Activated naive CD4-positive, alpha-beta T cell treated with anti-CD3 and anti-CD28 coated beads, Interleukin-2, amount 50 U/mL, for 72 hours (primary cell): Measurements from ENCODE around the gene MVP. TPM values are rescaled to one million over a fixed set of nuclear protein-coding genes. Genes with fewer than 3 reads are reported as not detected.

ENCODE experiments used
- ATAC-seq, 2 donors: fragments of 150-1000 bp; cut with Tn5 transposase; 2 replicates each; pipeline ENCODE4 v1.10.0; 2021; ENCODE audit warnings: mild to moderate bottlenecking in 2 of 2, moderate library complexity in 2 of 2
- DNase-seq, 2 donors: peaks; one replicate each; pipeline ENCODE4 v3.0.0; 2021 to 2022; ENCODE audit warnings: low spot score in 2 of 2
- H3K27ac Mint-ChIP-seq, 2 donors: one replicate each; pipeline ENCODE4 v1.8.0; 2022; ENCODE audit warnings: mild to moderate bottlenecking in 2 of 2, mixed read lengths in 2 of 2
- H3K36me3 Mint-ChIP-seq, 2 donors: one replicate each; pipeline ENCODE4 v1.8.0; 2022; ENCODE audit warnings: mixed read lengths in 2 of 2
- H3K9me3 Mint-ChIP-seq, 2 donors: one replicate each; pipeline ENCODE4 v1.8.0; 2022; ENCODE audit warnings: mixed read lengths in 2 of 2
- total RNA-seq, 2 donors: library from RNA; stranded (reverse); gene quantifications; one replicate each; pipeline ENCODE4 v1.2.3, GENCODE V29; 2022

MVP gene
- total RNA-seq, 2 donors from 2014 or later = 77.6 to 168 TPM

GRCh38 chr16:29843931-29844330, 23.7 kb downstream of the MVP start:
- DNase-seq = no peak
- peaks cover 4 to 12% of the 10 kb centered on the region in 2 donors for H3K36me3 Mint-ChIP-seq
- no peak for ATAC-seq
- H3K27ac Mint-ChIP-seq = peak overlapping the region; percentile 37 to 84
- H3K9me3 Mint-ChIP-seq = no peaks in the 10 kb centered on the region

GRCh38 chr16:29844575-29845331, 24.5 kb downstream of the MVP start:
- H3K9me3 Mint-ChIP-seq = no peaks in the 10 kb centered on the region

GRCh38 chr16:29845656-29846055, 25.4 kb downstream of the MVP start:
- no peak for DNase-seq
- no peaks in the 10 kb centered on the region for H3K9me3 Mint-ChIP-seq
- H3K36me3 Mint-ChIP-seq = peaks cover 4 to 12% of the 10 kb centered on the region in 2 donors
- H3K27ac Mint-ChIP-seq = peak overlapping the region in 1 of 2 donors; percentile 13
- ATAC-seq = no peak

More at GRCh38 chr16:29844575-29845331, 24.5 kb downstream of the MVP start:
- DNase-seq (no peak), ATAC-seq (no peak)
- peak overlapping the region in 1 of 2 donors; percentile 37 for H3K27ac Mint-ChIP-seq
- H3K36me3 Mint-ChIP-seq = peaks cover 4 to 12% of the 10 kb centered on the region in 2 donors

- Mint-ChIP-seq H3K9me3 (no peaks in the 10 kb centered on the region), H3K36me3 (peaks cover 4 to 12% of the 10 kb centered on the region in 2 donors), H3K27ac (peak overlapping the region; percentile 22 to 82)
- DNase-seq (peak; percentile 80 to 86), ATAC-seq (peak; percentile 91 to 95)
Observed at GRCh38 chr16:29848420-29849297, 28.4 kb downstream of the MVP start.

GRCh38 chr16:29849505-29849904, 29.2 kb downstream of the MVP start:
- Mint-ChIP-seq H3K27ac (peak overlapping the region in 1 of 2 donors; percentile 22), H3K9me3 (no peaks in the 10 kb centered on the region), H3K36me3 (peaks cover 4 to 12% of the 10 kb centered on the region in 2 donors)
- no peak for ATAC-seq
- no peak for DNase-seq

- Mint-ChIP-seq H3K36me3 (peaks cover 0 to 6% of the 10 kb centered on the region in 2 donors), H3K27ac (no peak overlapping the region), H3K9me3 (no peaks in the 10 kb centered on the region)
- DNase-seq = no peak
- ATAC-seq = no peak
Observed at GRCh38 chr16:29850998-29851397, 30.7 kb downstream of the MVP start.

- DNase-seq (no peak), ATAC-seq (no peak)
- Mint-ChIP-seq H3K9me3 (no peaks in the 10 kb centered on the region), H3K27ac (no peak overlapping the region), H3K36me3 (no peaks in the 10 kb centered on the region)
Observed at GRCh38 chr16:29852654-29853053, 32.4 kb downstream of the MVP start.

- Mint-ChIP-seq H3K36me3 (peaks cover 0 to 6% of the 10 kb centered on the region in 2 donors), H3K27ac (peak overlapping the region; percentile 25 to 52), H3K9me3 (no peaks in the 10 kb centered on the region)
- no peak for DNase-seq
- ATAC-seq = peak; percentile 47 to 56
Observed at GRCh38 chr16:29854520-29855100, 34.3 kb downstream of the MVP start.

GRCh38 chr16:29857133-29857760, 37.0 kb downstream of the MVP start:
- no peak for ATAC-seq
- no peaks in the 10 kb centered on the region for H3K9me3 Mint-ChIP-seq

GRCh38 chr16:29858149-29858849, 38.0 kb downstream of the MVP start:
- Mint-ChIP-seq H3K9me3 (no peaks in the 10 kb centered on the region), H3K36me3 (peaks cover 6 to 12% of the 10 kb centered on the region in 2 donors), H3K27ac (peak overlapping the region in 1 of 2 donors; percentile 31)
- DNase-seq (no peak), ATAC-seq (no peak)

More at GRCh38 chr16:29857133-29857760, 37.0 kb downstream of the MVP start:
- no peak overlapping the region for H3K27ac Mint-ChIP-seq
- no peak for DNase-seq
- H3K36me3 Mint-ChIP-seq = peaks cover 2 to 7% of the 10 kb centered on the region in 2 donors

- no peak for ATAC-seq
- no peak for DNase-seq
- Mint-ChIP-seq H3K27ac (no peak overlapping the region), H3K36me3 (peaks cover 6 to 12% of the 10 kb centered on the region in 2 donors), H3K9me3 (no peaks in the 10 kb centered on the region)
Observed at GRCh38 chr16:29858974-29859373, 38.7 kb downstream of the MVP start.

GRCh38 chr16:29860218-29860617, 40.0 kb downstream of the MVP start:
- Mint-ChIP-seq H3K27ac (peak overlapping the region; percentile 52 to 92), H3K9me3 (no peaks in the 10 kb centered on the region), H3K36me3 (peaks cover 6 to 12% of the 10 kb centered on the region in 2 donors)
- ATAC-seq (no peak), DNase-seq (no peak)

- Mint-ChIP-seq H3K36me3 (peaks cover 6 to 12% of the 10 kb centered on the region in 2 donors), H3K9me3 (no peaks in the 10 kb centered on the region), H3K27ac (peak overlapping the region; percentile 96 to 97)
- ATAC-seq (peak in 1 of 2 donors; percentile 9), DNase-seq (peak in 1 of 2 donors; percentile 21)
Observed at GRCh38 chr16:29862383-29862883, 42.2 kb downstream of the MVP start.

GRCh38 chr16:29862884-29863668, 42.8 kb downstream of the MVP start, which contains the start of gene CDIPT:
TSS of gene CDIPT (minus strand) at chr16:29863226. CDS start at chr16:29862857, 369 bp downstream.
- H3K9me3 Mint-ChIP-seq = no peaks in the 10 kb centered on the region

GRCh38 chr16:29863669-29863984, 43.4 kb downstream of the MVP start:
- H3K9me3 Mint-ChIP-seq = no peaks in the 10 kb centered on the region
- H3K27ac Mint-ChIP-seq = peak overlapping the region; percentile 97 to 99
- DNase-seq (no peak), ATAC-seq (no peak)
- H3K36me3 Mint-ChIP-seq = peaks cover 6% of the 10 kb centered on the region in 2 donors

More at GRCh38 chr16:29862884-29863668, 42.8 kb downstream of the MVP start, which contains the start of gene CDIPT:
- DNase-seq (peak; percentile 87 to 92), ATAC-seq (peak; percentile 90 to 99)
- H3K36me3 Mint-ChIP-seq = peaks cover 6 to 12% of the 10 kb centered on the region in 2 donors
- peak within 1 kb of the TSS; percentile 97 to 99 for H3K27ac Mint-ChIP-seq
